Tibial nerve (tissue), 4 donors: Measurements from ENCODE around the gene LRRC75A. TPM values are rescaled to one million over a fixed set of nuclear protein-coding genes. Genes with fewer than 3 reads are reported as not detected.
A peak's percentile ranks its signal among the peaks of the same experiment; 100 is the strongest.

Source experiments
- DNase-seq, 2 donors: peaks; one replicate each; pipeline ENCODE4 v3.0.0-alpha.2; 2019; ENCODE audit warnings: low spot score in 2 of 2
- H3K27ac ChIP-seq, 4 donors: fragments of 200-600 bp; sonication (generic) in 3 of 4; one replicate each; pipeline ENCODE4 v1.5.1; 2017 to 2019; ENCODE audit warnings: mild to moderate bottlenecking in 1 of 4
- H3K27me3 ChIP-seq, 2 donors: fragments of 200-600 bp; sonication (generic) in 1 of 2; one replicate each; pipeline versions ENCODE4 v1.5.1 to v1.6.0; 2017 to 2019
- H3K36me3 ChIP-seq, 3 donors: fragments of 200-600 bp; sonication (generic); one replicate each; pipeline ENCODE4 v1.5.1; 2018 to 2019
- H3K4me1 ChIP-seq, 4 donors: fragments of 200-600 bp; sonication (generic) in 3 of 4; one replicate each; pipeline ENCODE4 v1.5.1; 2017 to 2019
- H3K4me3 ChIP-seq, 4 donors: fragments of 200-600 bp; sonication (generic) in 3 of 4; one replicate each; pipeline ENCODE4 v1.5.1; 2017 to 2019; ENCODE audit warnings: mild to moderate bottlenecking in 1 of 4, moderate library complexity in 1 of 4
- H3K9me3 ChIP-seq, 4 donors: fragments of 200-600 bp; sonication (generic) in 3 of 4; one replicate each; pipeline ENCODE4 v1.5.1; 2017 to 2019
- CTCF ChIP-seq, 5 experiments: fragments of 200-600 bp in 3 of 5; fragments of 450-650 bp in 2 of 5; sonication (generic) in 3 of 5; IDR thresholded peaks; one replicate each; pipeline ENCODE4 v1.5.1; 2016 to 2019; ENCODE audit warnings: antibody characterized with exemption in 5 of 5, mild to moderate bottlenecking in 3 of 5, moderate library complexity in 2 of 5
- EP300 ChIP-seq, 2 donors: sonication (generic); formaldehyde crosslinking; IDR thresholded peaks; one replicate each; pipeline ENCODE4 v1.6.1; 2017; ENCODE audit warnings: antibody characterized with exemption in 2 of 2, mild to moderate bottlenecking in 1 of 2
- POLR2A ChIP-seq, 2 donors: fragments of 450-650 bp; IDR thresholded peaks; one replicate each; pipeline ENCODE4 v1.6.1; 2017; ENCODE audit warnings: antibody characterized with exemption in 2 of 2, mild to moderate bottlenecking in 2 of 2, moderate library complexity in 2 of 2
- WGBS, 2 donors: methylation state at CpG; one replicate each; pipeline ENCODE4 v1.1.5; 2018; 5-methylcytosine and 5-hydroxymethylcytosine counted together
- total RNA-seq, 4 donors: library from RNA; depleted of rRNA; stranded (reverse); fragments of >200 nt; gene quantifications; one replicate each; pipeline ENCODE4 v1.1.0, GENCODE V29; 2016

LRRC75A gene
- total RNA-seq, 4 donors from 2014 or later: 2.9 to 10.3 (median 5.4) TPM

GRCh38 chr17:16482253-16482652, 9.7 kb downstream of the LRRC75A start:
- Histone ChIP-seq H3K4me1 (peaks cover 0 to 82% (median 19%) of the 10 kb centered on the region in 4 donors), H3K4me3 (no peak overlapping the region), H3K27me3 (no peaks in the 10 kb centered on the region), H3K36me3 (no peaks in the 10 kb centered on the region), H3K27ac (no peak overlapping the region), H3K9me3 (no peaks in the 10 kb centered on the region)
- DNase-seq: no peak
- no peak for TF ChIP-seq CTCF (IDR thresholded peaks at IDR 0.05)
- TF ChIP-seq EP300 (IDR thresholded peaks at IDR 0.05): no peak
- no peak for TF ChIP-seq POLR2A (IDR thresholded peaks at IDR 0.05)
- 78 to 88% methylated on average over 7 to 8 of the region's 8 CpGs for WGBS, 2 donors

- H3K27ac ChIP-seq: no peak overlapping the region
- 88 to 95% methylated on average over 4 to 5 of the region's 6 CpGs for WGBS, 2 donors
- no peaks in the 10 kb centered on the region for H3K9me3 ChIP-seq
- no peak overlapping the region for H3K4me3 ChIP-seq
- no peaks in the 10 kb centered on the region for H3K27me3 ChIP-seq
- H3K4me1 ChIP-seq: peaks cover 0 to 81% (median 18%) of the 10 kb centered on the region in 4 donors
- DNase-seq: no peak
- TF ChIP-seq CTCF (IDR thresholded peaks at IDR 0.05) (no peak), EP300 (IDR thresholded peaks at IDR 0.05) (no peak), POLR2A (IDR thresholded peaks at IDR 0.05) (no peak)
- no peaks in the 10 kb centered on the region for H3K36me3 ChIP-seq
Observed at GRCh38 chr17:16480995-16481394, 11.0 kb downstream of the LRRC75A start.

- Histone ChIP-seq H3K27ac (peak overlapping the region in 2 of 4 donors; percentile 81 to 86), H3K27me3 (no peaks in the 10 kb centered on the region), H3K9me3 (no peaks in the 10 kb centered on the region), H3K36me3 (no peaks in the 10 kb centered on the region), H3K4me1 (peaks cover 0 to 77% (median 14%) of the 10 kb centered on the region in 4 donors), H3K4me3 (no peak overlapping the region)
- 69 to 84% methylated on average over 2 of the region's 2 CpGs for WGBS, 2 donors
- no peak for TF ChIP-seq CTCF (IDR thresholded peaks at IDR 0.05)
- TF ChIP-seq POLR2A (IDR thresholded peaks at IDR 0.05): no peak
- TF ChIP-seq EP300 (IDR thresholded peaks at IDR 0.05): no peak
- DNase-seq: no peak
Observed at GRCh38 chr17:16479264-16479663, 12.7 kb downstream of the LRRC75A start.

GRCh38 chr17:16478649-16479048, 13.3 kb downstream of the LRRC75A start:
- no peak for TF ChIP-seq POLR2A (IDR thresholded peaks at IDR 0.05)
- no peak for TF ChIP-seq EP300 (IDR thresholded peaks at IDR 0.05)
- no peak for TF ChIP-seq CTCF (IDR thresholded peaks at IDR 0.05)
- Histone ChIP-seq H3K27me3 (no peaks in the 10 kb centered on the region), H3K4me3 (no peak overlapping the region), H3K36me3 (no peaks in the 10 kb centered on the region), H3K9me3 (no peaks in the 10 kb centered on the region), H3K4me1 (peaks cover 0 to 74% (median 14%) of the 10 kb centered on the region in 4 donors), H3K27ac (peak overlapping the region in 3 of 4 donors; percentile 5 to 86 (median 81))
- 60 to 66% methylated on average over 6 of the region's 6 CpGs for WGBS, 2 donors
- DNase-seq: no peak

GRCh38 chr17:16477666-16478065, 14.3 kb downstream of the LRRC75A start:
- TF ChIP-seq POLR2A (IDR thresholded peaks at IDR 0.05): no peak
- no peak for TF ChIP-seq CTCF (IDR thresholded peaks at IDR 0.05)
- TF ChIP-seq EP300 (IDR thresholded peaks at IDR 0.05): no peak
- Histone ChIP-seq H3K4me3 (no peak overlapping the region), H3K4me1 (peaks cover 0 to 72% (median 14%) of the 10 kb centered on the region in 4 donors), H3K9me3 (no peaks in the 10 kb centered on the region), H3K36me3 (no peaks in the 10 kb centered on the region), H3K27ac (peak overlapping the region; percentile 30 to 86 (median 79)), H3K27me3 (no peaks in the 10 kb centered on the region)
- WGBS, 2 donors: 69 to 74% methylated on average over 8 of the region's 8 CpGs
- no peak for DNase-seq
